GM19452 (cell line): Measurements from ENCODE around the gene ARHGAP32.
A peak's percentile ranks its signal among the peaks of the same experiment; 100 is the strongest.
"Not testable (repeated sequence)": the region's sequence is repeated elsewhere in the genome, so short reads cannot be mapped to it uniquely, and the experiment has no call there.

Experiments used
- ATAC-seq: cut with Tn5 transposase; IDR thresholded peaks from one replicate; pipeline ENCODE4 v1.9.1; 2021; ENCODE audit not compliant: unreplicated experiment

ARHGAP32 gene

DNA sequence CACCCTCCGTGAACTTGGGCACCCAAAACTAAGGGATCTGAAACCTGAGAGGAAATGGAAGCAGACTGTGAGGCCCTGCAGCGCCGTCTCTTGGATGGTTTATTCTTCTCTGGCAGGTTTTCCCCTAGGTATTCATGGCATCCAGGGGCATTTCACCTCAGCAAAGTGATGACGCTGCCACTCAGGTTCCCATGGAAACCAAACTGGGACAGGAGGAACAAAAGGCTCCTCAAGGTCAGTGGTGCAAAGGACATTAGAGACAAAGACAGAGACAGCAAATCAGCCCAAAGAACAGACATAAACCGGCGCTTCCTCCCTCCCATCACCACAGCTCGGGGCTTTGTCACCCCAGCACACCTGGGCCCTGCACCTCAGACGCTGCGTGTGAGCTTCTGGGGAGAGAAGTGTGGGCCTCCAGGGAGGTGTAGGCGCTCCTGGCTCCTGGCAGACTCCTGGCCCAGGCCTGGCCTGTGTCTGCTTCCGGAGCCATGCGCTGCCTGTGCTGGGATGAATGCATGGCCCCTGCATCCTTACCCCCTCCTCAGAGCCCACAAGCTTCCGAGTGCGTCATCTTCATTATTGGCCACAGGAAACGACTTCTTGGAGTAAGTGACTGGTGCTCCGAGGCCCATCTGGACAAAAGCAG lies 255.4 kb downstream of the ARHGAP32 start:
- no peak for ATAC-seq

GRCh38 chr11:128934926-128935325 lies 257.2 kb downstream of the ARHGAP32 start:
- no peak for ATAC-seq

GRCh38 chr11:128934351-128934750 lies 257.8 kb downstream of the ARHGAP32 start:
- ATAC-seq, result no peak

DNA sequence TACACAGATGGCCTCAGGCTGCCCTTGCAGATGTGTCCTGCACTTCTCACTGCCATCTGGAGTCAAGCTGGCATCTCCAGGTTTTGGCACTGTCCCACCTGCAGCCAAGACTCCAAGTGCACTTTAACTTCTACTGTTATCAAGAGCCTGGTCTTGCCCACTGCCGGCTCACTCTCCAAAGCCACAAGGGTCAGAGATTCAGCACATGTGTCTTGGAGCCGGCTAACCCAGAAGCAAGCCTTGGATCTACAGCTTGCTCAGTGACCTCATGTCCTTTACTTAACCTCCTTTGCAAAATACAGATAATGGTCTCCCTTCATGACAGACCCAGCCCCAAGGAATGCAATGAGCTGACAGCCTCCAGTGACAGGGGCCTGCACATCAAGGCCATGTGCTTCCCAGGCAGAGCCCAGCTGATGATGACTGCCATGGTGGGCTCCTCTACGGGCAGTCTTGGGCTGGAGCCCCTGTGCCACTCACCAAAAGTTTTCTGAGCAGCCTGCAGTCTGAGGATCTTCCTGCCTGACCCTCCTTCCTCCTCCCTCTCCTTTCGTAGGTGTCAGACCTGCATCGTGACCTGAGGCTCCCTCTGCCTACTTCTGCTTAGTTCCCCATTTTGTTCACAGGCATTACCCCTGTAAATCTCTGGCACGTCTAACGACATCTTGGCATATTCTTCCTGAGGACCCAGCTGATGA lies 258.5 kb downstream of the ARHGAP32 start:
- ATAC-seq, result no peak

GRCh38 chr11:128931668-128932067 lies 260.5 kb downstream of the ARHGAP32 start:
- ATAC-seq, result no peak

DNA sequence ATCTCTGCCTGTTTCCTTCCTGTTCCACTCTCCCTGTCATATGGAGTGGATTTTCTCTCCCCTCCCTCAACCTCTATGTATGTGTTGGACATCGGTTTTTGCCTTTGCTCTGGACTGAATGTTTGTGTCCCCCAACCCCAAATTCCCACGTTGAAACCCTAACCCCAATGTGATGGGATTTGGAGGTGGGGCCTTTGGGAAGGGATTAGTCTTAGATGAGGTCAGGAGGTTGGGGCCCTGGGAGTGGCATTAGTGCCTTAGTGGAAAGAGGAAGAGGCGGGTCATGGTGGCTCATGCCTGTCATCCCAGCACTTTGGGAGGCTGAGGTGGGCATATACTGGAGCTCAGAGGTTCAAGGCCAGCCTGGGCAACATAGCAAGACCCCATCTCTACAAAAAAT lies 261.1 kb downstream of the ARHGAP32 start:
- no peak for ATAC-seq

- ATAC-seq, result no peak
Measured at GRCh38 chr11:128929991-128930390, 262.1 kb downstream of the ARHGAP32 start.

- ATAC-seq, result no peak
Measured at GRCh38 chr11:128929468-128929867, 262.7 kb downstream of the ARHGAP32 start.

DNA sequence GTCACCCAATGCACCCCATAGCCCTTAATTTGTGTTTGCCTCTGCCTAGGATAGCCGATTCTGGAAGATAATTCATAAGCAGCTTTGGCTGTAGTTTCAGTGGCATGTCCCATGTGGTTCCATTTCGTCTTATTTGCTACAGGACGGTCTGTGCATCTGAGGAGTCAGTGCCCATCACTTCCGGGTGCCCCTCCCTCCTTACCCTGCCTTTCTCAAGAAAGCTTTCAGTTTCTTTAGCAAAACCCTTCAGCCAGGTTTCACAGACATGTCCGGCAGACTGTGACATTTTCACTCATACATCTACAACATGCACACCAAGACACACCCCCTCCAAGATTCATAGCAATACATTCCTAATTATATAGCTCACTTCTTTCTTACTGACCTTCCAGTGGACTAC lies 263.7 kb downstream of the ARHGAP32 start:
- ATAC-seq, result peak; percentile 99

DNA sequence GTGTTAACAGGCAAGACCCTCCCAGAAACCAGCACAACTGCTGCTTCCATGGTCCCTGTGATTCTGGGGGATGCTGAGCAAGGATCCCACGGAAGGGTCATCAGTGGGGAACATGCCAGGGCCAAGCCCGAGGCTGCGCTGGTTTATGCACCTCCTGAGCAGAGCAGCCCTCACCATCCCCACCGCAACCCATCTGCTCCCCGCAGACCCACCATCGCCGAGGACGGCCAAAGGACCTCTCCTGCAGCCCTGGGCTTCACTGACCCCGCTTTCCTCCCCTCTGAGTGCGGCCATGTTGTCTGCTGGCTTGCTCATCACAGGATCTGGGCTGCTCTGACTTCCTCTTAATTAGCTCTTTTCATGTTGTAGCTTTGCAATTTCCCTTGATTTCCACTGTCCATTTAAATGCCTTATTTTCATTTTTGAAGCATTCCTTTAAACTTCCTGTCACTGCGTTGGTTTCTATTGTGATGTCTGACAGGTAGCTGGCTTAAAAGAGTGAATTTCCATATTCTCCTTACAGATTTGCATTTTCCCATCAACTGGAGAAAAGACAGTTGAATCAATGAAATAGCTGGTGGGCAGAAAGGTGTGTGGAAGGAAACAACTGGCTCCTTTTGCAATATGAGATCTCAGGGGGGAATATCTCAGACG lies 264.3 kb downstream of the ARHGAP32 start:
- no peak for ATAC-seq

DNA sequence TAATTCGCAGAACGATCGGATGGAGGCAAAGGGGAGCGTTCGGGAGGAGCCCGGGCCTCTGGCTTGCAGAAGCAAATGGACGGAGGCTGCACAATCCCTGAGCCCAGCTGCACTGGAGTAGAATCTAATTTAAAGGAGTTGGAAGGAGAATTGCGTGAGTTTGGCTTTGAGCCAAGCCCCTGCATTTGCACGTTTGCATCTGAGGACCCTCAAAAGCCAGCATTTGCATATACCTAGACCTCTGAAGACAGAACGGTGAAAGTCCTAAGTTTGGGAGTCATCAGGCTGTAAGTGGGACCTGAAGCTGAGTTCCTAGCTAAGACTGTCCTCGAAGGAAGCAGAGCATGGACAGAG lies 265.0 kb downstream of the ARHGAP32 start:
- ATAC-seq, result no peak

DNA sequence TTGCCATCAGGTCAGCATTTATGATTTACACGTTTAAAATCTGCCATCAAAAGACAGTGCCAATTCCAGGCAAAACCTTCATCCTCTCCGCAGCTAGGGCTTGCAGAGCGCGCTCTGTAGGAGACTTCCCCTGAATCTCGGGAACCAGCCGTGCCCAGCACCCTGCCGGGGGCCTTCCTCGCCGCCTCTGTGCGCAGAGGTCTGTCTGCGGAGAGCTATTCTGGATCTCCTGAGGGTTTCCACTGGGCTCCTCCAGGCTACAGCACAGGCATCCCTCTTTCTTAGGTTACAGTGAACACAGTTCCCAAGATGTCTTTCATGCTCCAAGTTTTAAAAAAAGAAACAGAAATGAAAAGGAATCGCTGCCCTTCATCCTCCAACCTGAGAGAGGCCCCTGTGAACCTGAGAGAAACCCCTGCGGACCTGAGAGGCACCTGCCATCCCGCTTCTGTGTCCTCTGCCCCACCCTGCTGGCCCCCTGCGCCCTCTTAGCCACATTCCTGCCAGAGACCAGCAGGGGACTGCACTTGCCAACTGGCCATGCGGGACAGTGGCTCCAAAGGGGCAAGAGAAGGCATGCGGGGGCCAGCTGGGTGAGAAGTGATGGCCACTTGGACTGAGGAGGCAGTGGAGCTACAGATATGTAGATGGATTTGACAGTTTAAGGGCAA lies 265.6 kb downstream of the ARHGAP32 start:
- no peak for ATAC-seq

DNA sequence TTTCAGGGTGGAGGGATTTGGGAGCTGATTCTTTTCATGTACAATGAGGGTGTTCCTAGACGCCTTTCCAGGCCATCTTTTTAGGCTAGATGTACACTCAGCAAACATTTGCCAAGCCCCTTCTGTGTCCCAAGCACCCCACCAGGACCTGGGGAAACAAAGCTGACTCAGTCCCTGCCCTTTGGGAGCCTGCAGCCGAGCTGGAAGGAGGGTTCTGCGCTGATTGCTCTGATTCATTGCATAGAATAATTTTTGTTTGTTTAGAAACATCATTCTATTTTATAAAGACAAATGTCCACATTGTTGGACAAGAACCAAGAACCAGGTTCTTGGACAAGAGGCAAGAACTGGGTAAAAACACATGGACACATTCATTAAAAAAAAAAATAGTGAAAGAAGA lies 266.1 kb downstream of the ARHGAP32 start:
- no peak for ATAC-seq

DNA sequence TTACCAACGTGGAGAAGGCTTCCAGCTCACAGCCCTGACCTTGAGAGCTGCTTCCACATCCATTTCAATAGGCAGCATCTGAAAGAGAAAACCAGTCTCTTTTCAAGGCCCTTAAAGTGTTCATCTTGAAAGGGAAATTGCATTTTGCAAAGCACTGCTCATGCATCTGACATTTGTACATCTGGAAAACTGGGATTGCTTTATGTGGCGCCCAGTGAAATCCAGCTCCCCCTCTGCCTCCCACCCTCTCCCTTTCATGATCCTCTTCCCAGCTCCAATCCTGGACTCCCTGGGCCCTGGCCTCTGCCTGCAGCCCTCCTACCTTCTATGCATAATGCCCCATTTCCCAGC lies 266.9 kb downstream of the ARHGAP32 start:
- ATAC-seq, result no peak

DNA sequence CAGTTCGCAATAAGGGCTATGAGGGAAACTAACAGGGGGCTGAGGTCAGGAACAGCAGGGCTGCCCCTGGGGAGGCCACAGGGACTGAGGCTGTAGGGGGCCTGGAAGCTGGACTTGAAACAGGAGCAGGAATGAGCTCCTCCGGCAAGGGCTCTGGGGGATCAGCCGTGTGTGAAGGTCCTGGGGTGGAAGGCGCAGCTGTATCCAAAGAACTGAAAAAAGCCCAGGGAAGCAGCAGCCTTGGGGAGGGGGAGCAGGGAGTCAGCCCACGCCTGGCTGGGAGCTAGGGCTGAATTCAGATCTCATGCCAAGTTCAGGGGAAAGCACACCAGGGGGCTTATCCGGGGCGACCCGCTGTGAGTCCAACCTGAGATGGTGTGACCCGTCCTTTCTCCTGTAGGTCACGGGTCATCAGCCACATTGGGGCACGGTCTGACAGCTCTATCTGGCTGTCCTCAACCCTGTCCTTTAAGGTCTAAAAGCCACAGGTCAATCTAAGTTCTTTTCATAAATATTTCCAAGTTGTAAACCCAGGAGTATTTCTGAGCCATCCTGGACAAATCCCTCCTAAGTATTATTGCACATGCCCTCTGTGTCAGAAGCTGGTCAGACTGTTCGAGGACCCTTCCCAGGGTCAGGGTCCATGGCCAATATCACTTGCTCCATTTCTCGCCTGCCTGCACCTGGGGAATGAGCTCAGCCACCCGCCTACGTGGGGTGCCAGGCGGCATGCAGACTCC lies 267.4 kb downstream of the ARHGAP32 start:
- ATAC-seq, result no peak

DNA sequence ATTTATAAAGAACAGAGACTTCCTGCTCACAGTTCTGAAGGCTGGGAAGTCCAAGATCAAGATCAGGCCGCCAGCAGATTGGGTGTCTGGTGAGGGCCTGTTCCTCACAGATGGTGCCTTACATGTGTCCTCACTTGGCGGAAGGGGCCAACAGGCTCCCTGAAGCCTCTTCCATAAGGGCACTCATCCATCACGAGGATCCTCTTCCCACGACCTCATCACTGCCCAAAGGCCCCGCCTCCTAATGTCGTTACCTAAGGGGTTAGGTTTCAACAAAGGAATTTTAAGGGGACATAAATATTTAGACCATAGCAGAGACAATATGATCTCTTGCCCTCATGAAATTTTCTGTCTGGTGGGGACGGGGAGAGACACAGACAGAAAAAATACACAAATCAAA lies 268.0 kb downstream of the ARHGAP32 start:
- ATAC-seq, result no peak

GRCh38 chr11:128921793-128922192 lies 270.3 kb downstream of the ARHGAP32 start:
- ATAC-seq, result no peak

DNA sequence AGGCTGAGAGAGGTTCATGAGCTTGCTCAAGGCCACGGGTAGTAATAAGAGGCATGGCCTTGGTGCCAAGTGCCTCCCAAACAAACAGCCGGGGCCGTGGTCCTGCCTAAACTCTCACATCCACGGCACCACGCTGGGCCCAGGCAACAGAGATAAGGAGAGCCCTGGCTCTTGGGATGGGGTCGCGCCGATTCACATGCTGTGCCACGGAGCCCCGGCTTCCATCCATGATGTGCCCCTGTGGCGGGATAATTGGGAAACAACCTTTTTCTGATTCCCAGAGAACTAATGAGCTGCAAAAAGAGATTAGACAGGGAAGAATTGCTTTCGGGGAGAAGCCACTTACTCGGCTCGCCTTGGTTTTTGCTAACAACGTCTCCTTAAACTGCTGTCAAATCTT lies 271.5 kb downstream of the ARHGAP32 start:
- ATAC-seq, result no peak

DNA sequence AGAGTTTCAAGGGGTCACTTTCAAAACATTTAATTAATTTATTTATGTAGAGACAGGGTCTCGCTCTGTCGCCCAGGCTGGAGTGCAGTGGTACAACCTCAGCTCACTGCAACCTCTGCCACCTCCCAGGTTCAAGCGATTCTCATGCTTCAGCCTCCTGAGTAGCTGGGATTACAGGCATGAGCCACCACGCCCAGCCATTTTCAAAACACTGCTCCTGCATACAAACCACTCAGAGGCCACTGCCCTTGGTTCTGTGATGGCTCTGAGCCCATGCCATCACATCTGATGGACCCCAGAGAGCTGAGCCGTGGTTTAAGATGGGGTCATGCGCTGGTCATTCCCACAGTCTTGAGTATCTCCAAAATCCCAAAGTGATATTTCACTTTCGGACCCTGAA lies 272.5 kb downstream of the ARHGAP32 start:
- ATAC-seq, result not testable (repeated sequence)

- no peak for ATAC-seq
Measured at GRCh38 chr11:128919216-128919615, 272.9 kb downstream of the ARHGAP32 start.

DNA sequence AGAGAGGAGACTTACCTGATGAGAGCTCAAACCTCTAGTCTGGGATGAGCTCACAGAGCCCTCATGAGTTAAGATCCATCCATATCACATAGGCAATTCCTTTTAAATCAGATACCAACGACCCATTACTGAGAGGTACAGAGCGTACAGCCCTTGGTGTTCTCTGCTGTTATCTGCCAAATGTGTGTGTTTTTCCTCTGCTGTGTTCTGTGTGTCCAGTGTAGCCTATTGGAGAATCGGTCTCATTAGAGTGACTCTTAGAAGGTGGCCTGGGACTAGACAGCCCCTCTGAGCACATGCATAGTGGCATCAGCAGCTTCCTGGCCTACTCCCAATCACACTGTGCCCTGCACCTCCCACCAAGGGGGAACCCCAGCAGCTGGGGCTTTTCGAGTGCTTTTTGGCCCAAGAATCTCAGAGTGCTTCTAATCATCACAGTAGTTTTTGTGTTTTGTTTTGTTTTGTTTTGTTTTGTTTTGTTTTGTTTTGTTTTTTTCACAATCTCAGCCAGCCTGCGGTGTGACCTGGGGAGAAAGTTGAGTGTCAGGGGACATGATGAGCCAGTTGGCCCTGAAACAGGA lies 274.9 kb downstream of the ARHGAP32 start:
- ATAC-seq, result peak; percentile 48
